Ovary (tissue), 3 donors: ENCODE measurements around the gene MED19.

Experiments
- EP300 ChIP-seq: sonication (generic); formaldehyde crosslinking; IDR thresholded peaks from one replicate; pipeline ENCODE4 v1.6.1; 2017; ENCODE audit warnings: antibody characterized with exemption
- POLR2A ChIP-seq: fragments of 450-650 bp; IDR thresholded peaks from one replicate; pipeline ENCODE4 v1.6.1; 2017; ENCODE audit warnings: antibody characterized with exemption, mild to moderate bottlenecking, moderate library complexity
- TF ChIP-seq, protein P1 (sequence below), 3 donors: fragments of 450-650 bp in 2 of 3; fragments of 200-600 bp in 1 of 3; IDR thresholded peaks; one replicate each; pipeline versions ENCODE4 v1.5.1 to v1.8.0; 2016 to 2022; ENCODE audit warnings: antibody characterized with exemption in 3 of 3, mild to moderate bottlenecking in 1 of 3
- donor health status: DM: no; HTN: no; CAD: no.

GRCh38 chr11:57746920-57747319 is 34.9 kb upstream of the MED19 start:
- TF ChIP-seq POLR2A = no peak
- TF ChIP-seq, protein P1, sequence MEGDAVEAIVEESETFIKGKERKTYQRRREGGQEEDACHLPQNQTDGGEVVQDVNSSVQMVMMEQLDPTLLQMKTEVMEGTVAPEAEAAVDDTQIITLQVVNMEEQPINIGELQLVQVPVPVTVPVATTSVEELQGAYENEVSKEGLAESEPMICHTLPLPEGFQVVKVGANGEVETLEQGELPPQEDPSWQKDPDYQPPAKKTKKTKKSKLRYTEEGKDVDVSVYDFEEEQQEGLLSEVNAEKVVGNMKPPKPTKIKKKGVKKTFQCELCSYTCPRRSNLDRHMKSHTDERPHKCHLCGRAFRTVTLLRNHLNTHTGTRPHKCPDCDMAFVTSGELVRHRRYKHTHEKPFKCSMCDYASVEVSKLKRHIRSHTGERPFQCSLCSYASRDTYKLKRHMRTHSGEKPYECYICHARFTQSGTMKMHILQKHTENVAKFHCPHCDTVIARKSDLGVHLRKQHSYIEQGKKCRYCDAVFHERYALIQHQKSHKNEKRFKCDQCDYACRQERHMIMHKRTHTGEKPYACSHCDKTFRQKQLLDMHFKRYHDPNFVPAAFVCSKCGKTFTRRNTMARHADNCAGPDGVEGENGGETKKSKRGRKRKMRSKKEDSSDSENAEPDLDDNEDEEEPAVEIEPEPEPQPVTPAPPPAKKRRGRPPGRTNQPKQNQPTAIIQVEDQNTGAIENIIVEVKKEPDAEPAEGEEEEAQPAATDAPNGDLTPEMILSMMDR (IDR thresholded peaks at IDR 0.05) = no peak
- no peak for TF ChIP-seq EP300
